K562 (cell line): ENCODE results near the gene PPP1CC. TPM values are rescaled to one million over a fixed set of nuclear protein-coding genes. Genes with fewer than 3 reads are reported as not detected.

ENCODE experiments used
- ATAC-seq: fragments of 200-7000 bp; cut with Tn5 transposase; 3 replicates; pipeline ENCODE4 v1.9.1; 2020; ENCODE audit warnings: moderate library complexity
- BruUV-seq: library from RNA; stranded (reverse); fragments of 400-500 nt; replicated peaks from 2 replicates; lab custom pipeline; 2021; lab: Mats Ljungman, UMichigan
- CTCF ChIA-PET: fragments of 300-600 bp; formaldehyde crosslinking; extraction: SDS; loops from one replicate; lab custom pipeline; 2021; ENCODE audit warnings: low intra/inter-chr PET ratio; lab: Yijun Ruan, JAX
- POLR2A ChIA-PET: fragments of 300-600, 350-650 bp; sonication (Branson Sonifier 250); formaldehyde crosslinking; extraction: SDS; loops from one replicate; lab custom pipeline; 2021; ENCODE audit warnings: antibody characterized with exemption, inconsistent platforms; lab: Yijun Ruan, JAX
- DNase-seq, 4 experiments: peaks; one replicate each; pipeline versions ENCODE4 v3.0.0 to v3.0.0-alpha.2; 2011 to 2018; ENCODE audit warnings: low spot score in 3 of 4, mixed read lengths in 3 of 4; ENCODE audit errors: extremely low read depth in 1 of 4
- FAIRE-seq: peaks from 2 replicates; lab custom pipeline; 2011; peaks lifted over from hg19 to GRCh38; lab: Jason Lieb, UNC
- H2AFZ ChIP-seq: 2 replicates; pipeline ENCODE4 v1.6.0; 2011; ENCODE audit warnings: low read depth, low read length, control low read depth, inconsistent platforms
- H3K27ac ChIP-seq: fragments of 200-600 bp; 3 replicates; pipeline ENCODE4 v1.8.0; 2011; ENCODE audit warnings: low read depth, mild to moderate bottlenecking, control low read depth, inconsistent platforms, low read length, moderate library complexity, mixed read lengths; ENCODE audit errors: extremely low read depth
- H3K27me3 ChIP-seq, 2 experiments: fragments of 300-600 bp in 1 of 2; 2 replicates in 1 of 2; 3 replicates in 1 of 2; pipeline versions ENCODE4 v1.6.0 to v1.8.0; 2011; ENCODE audit warnings: inconsistent platforms in 2 of 2, low read length in 2 of 2, mild to moderate bottlenecking in 1 of 2, mixed read lengths in 1 of 2, moderate library complexity in 1 of 2; ENCODE audit not compliant: control insufficient read depth in 2 of 2, insufficient read depth in 2 of 2
- H3K36me3 ChIP-seq: fragments of 300-600 bp; 3 replicates; pipeline ENCODE4 v1.8.0; 2011; ENCODE audit warnings: mild to moderate bottlenecking, low read length, inconsistent platforms; ENCODE audit not compliant: control insufficient read depth, insufficient read depth
- H3K4me1 ChIP-seq, 2 experiments: fragments of 200-600 bp in 1 of 2; replicated peaks in 1 of 2; 2 replicates in 1 of 2; 3 replicates in 1 of 2; pipeline versions ENCODE4 v1.5.1 to v1.8.0; 2011; ENCODE audit warnings: inconsistent platforms in 2 of 2, low read length in 2 of 2, mild to moderate bottlenecking in 1 of 2, mixed read lengths in 1 of 2, moderate library complexity in 1 of 2; ENCODE audit not compliant: control insufficient read depth in 2 of 2, insufficient read depth in 2 of 2
- H3K4me2 ChIP-seq: 2 replicates; pipeline ENCODE4 v1.6.1; 2011; ENCODE audit warnings: low read length, control low read depth, inconsistent platforms, mixed read lengths; ENCODE audit not compliant: insufficient read depth
- H3K4me3 ChIP-seq: fragments of 200-600 bp; sonication (generic), shearing (Covaris generic); 2 replicates; pipeline ENCODE4 v1.5.1; 2016; ENCODE audit warnings: control low read depth, inconsistent platforms
- H3K79me2 ChIP-seq: fragments of 200-600 bp; 3 replicates; pipeline ENCODE4 v1.8.0; 2011; ENCODE audit warnings: low read length, inconsistent platforms; ENCODE audit not compliant: control insufficient read depth, insufficient read depth
- H3K9ac ChIP-seq, 2 experiments: 2 replicates each; pipeline versions ENCODE4 v1.6.0 to v1.6.1; 2011; ENCODE audit warnings: low read depth in 2 of 2, low read length in 2 of 2, control low read depth in 1 of 2, inconsistent platforms in 1 of 2, mild to moderate bottlenecking in 1 of 2, mixed read lengths in 1 of 2; ENCODE audit not compliant: insufficient read depth in 1 of 2
- H3K9me1 ChIP-seq: one replicate; pipeline ENCODE4 v1.6.0; 2011; ENCODE audit warnings: inconsistent platforms, mild to moderate bottlenecking, low read length, moderate library complexity; ENCODE audit not compliant: control insufficient read depth, insufficient read depth
- H3K9me3 ChIP-seq: replicated peaks from 2 replicates; pipeline ENCODE4 v1.5.1; 2011; ENCODE audit warnings: low read depth, low read length, inconsistent platforms; ENCODE audit not compliant: control insufficient read depth, insufficient read depth
- H4K20me1 ChIP-seq: replicated peaks from 2 replicates; pipeline ENCODE4 v1.6.1; 2011; ENCODE audit warnings: low read length, inconsistent platforms, mixed read lengths; ENCODE audit not compliant: control insufficient read depth, insufficient read depth
- ARHGAP35 ChIP-seq: fragments of 450-650 bp; IDR thresholded peaks from 2 replicates; pipeline ENCODE4 v1.6.1; 2018; ENCODE audit not compliant: partially characterized antibody
- ESRRB ChIP-seq: fragments of 250-450 bp; sonication (Bioruptor Pico); IDR thresholded peaks from 2 replicates; pipeline ENCODE4 v1.5.0; 2020; ENCODE audit warnings: mild to moderate bottlenecking, moderate library complexity, borderline replicate concordance
- HDAC1 ChIP-seq, 2 experiments: fragments of 450-650 bp; IDR thresholded peaks; 2 replicates each; pipeline ENCODE4 v1.6.1; 2016 to 2017; ENCODE audit warnings: inconsistent platforms in 1 of 2, mild to moderate bottlenecking in 1 of 2, moderate library complexity in 1 of 2
- NR2F6 ChIP-seq: fragments of 450-650 bp; formaldehyde crosslinking; IDR thresholded peaks from 2 replicates; pipeline ENCODE4 v1.4.0; 2020; ENCODE audit warnings: mild to moderate bottlenecking
- SMARCA4 ChIP-seq: fragments of 450-650 bp; IDR thresholded peaks from 2 replicates; pipeline ENCODE4 v1.6.1; 2016
- SRSF1 ChIP-seq: fragments of 200-400 bp; formaldehyde crosslinking; IDR thresholded peaks from 2 replicates; pipeline ENCODE4 v1.6.1; 2017; ENCODE audit warnings: mild to moderate bottlenecking, low read depth, low read length, moderate library complexity
- SRSF9 ChIP-seq: fragments of 200-400 bp; formaldehyde crosslinking; IDR thresholded peaks from 2 replicates; pipeline ENCODE4 v1.6.1; 2017; ENCODE audit warnings: low read depth, low read length, borderline replicate concordance
- XRCC4 ChIP-seq: IDR thresholded peaks from one replicate; pipeline ENCODE4 v1.6.1; 2011; ENCODE audit not compliant: insufficient read depth, insufficient read length; ENCODE audit errors: extremely low read depth
- ZFPM2 ChIP-seq: fragments of 250-450 bp; sonication (Bioruptor Pico); IDR thresholded peaks from 2 replicates; pipeline ENCODE4 v1.5.1; 2022; ENCODE audit warnings: mild to moderate bottlenecking
- ZNF699 ChIP-seq: fragments of 250-450 bp; sonication (Bioruptor Pico); IDR thresholded peaks from 2 replicates; pipeline ENCODE4 v1.8.0; 2021; ENCODE audit warnings: mild to moderate bottlenecking, moderate library complexity; ENCODE audit not compliant: insufficient replicate concordance
- ZNF77 ChIP-seq: fragments of 250-450 bp; sonication (Bioruptor Pico); IDR thresholded peaks from 2 replicates; pipeline ENCODE4 v1.5.0; 2020
- WGBS: fragments of 100-300 bp; shearing (Covaris generic); methylation state at CpG from one replicate; pipeline ENCODE4 v1.1.6; 2016; ENCODE audit warnings: low coverage, mixed read lengths; ENCODE audit not compliant: insufficient coverage; ENCODE audit errors: missing lambda C conversion rate; 5-methylcytosine and 5-hydroxymethylcytosine counted together
- in situ Hi-C: fragments of 300-500 bp; cut with MboI; formaldehyde crosslinking; loops from 4 replicates; pipeline ENCODE4 v1.15.0; 2018; ENCODE audit warnings: inconsistent platforms, mixed read lengths
- intact Hi-C: fragments of 100-400 bp; cut with micrococcal nuclease; formaldehyde crosslinking; loops from 2 replicates; pipeline ENCODE4 v1.14.2; 2022
- polyA plus RNA-seq, 8 experiments: library from polyadenylated mRNA; depleted of rRNA in 4 of 8; stranded (reverse) in 5 of 8; unstranded in 3 of 8; fragments of >200 nt; fragmentation: Nextera tagmentation in 2 of 8; fragmentation: Illumina TruSeq in 1 of 8; extraction: Ambion mirVana in 2 of 8; extraction: Trizol in 1 of 8; gene quantifications; 2 replicates each; pipeline versions ENCODE4 v1.2.1 to v1.2.3, GENCODE V29; 2011 to 2014; ENCODE audit warnings: inconsistent platforms in 1 of 8, missing spikeins in 1 of 8
- total RNA-seq, 7 experiments: library from RNA; depleted of rRNA in 6 of 7; stranded (reverse); fragments of >200 nt in 6 of 7; fragmentation: Illumina TruSeq in 2 of 7; extraction: Trizol in 2 of 7; gene quantifications; 2 replicates each; pipeline versions ENCODE4 v1.2.1 to v1.2.3, GENCODE V29; 2011 to 2021; ENCODE audit warnings: low replicate concordance in 1 of 7
- TF ChIP-seq, protein P1 (sequence below), 2 experiments: fragments of 450-650 bp in 1 of 2; IDR thresholded peaks; 2 replicates each; pipeline ENCODE4 v1.6.1; 2011 to 2017; ENCODE audit warnings: low read depth in 2 of 2, antibody characterized with exemption in 1 of 2, borderline replicate concordance in 1 of 2, low read length in 1 of 2, mild to moderate bottlenecking in 1 of 2, mixed read lengths in 1 of 2; ENCODE audit not compliant: control insufficient read depth in 1 of 2
- TF ChIP-seq, protein P2 (sequence below): sonication (generic); formaldehyde crosslinking; IDR thresholded peaks from 2 replicates; pipeline ENCODE4 v1.8.0; 2023; ENCODE audit warnings: missing genetic modification reagents, mild to moderate bottlenecking, borderline replicate concordance

Gene PPP1CC
- total and polyA plus RNA-seq, 9 of the 15 experiments (the other 6 are each of a cell fraction or from before 2014, with no cell fraction given), result 67.4 to 286 (median 195) TPM

DNA sequence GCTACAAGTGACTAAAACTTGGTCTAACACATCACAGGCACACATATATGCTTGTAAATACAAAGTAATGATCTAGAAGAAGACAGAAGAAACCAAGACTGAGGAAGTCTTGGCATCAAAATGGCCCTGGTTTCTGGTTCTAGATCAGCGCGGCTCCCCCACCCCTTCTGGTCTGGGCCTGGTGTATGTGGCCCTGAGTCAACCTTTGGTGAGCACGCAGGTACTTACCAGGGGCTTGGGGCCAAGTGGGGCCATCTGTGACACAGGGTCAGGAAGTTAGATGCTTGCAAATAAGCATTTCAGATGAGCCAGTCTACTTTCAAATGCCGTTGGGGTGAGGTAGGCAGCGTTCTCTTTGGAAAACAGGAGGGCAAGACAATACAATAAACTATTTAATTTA is 40.6 kb downstream of the PPP1CC start:
- Histone ChIP-seq H3K27me3 (no peaks in the 10 kb centered on the region), H3K4me3 (no peak overlapping the region), H2AFZ (no peak overlapping the region), H3K79me2 (no peaks in the 10 kb centered on the region), H3K36me3 (no peaks in the 10 kb centered on the region), H3K9me1 (no peaks in the 10 kb centered on the region), H3K9me3 (no peaks in the 10 kb centered on the region), H3K9ac (no peak overlapping the region), H3K4me1 (peaks cover 25 to 26% of the 10 kb centered on the region in 2 experiments), H3K27ac (no peak overlapping the region), H3K4me2 (no peak overlapping the region), H4K20me1 (no peaks in the 10 kb centered on the region)
- POLR2A ChIA-PET, result interaction anchor here (0.8 kb wide), 1 partner anchor 727 kb away, joined by 3 read pairs; no protein-coding TSS in a partner anchor
- DNase-seq (no peak), FAIRE-seq (no peak), ATAC-seq (no peak)
- in situ Hi-C loops, result no loop called here
- no TSS peak for BruUV-seq
- intact Hi-C loops, result no loop called here
- CTCF ChIA-PET, result no interaction called here
- WGBS, result 72% methylated on average over 5 of the region's 5 CpGs
- no peak for TF ChIP-seq SMARCA4
- TF ChIP-seq ZNF77 (CRISPR knock-in tag), result no peak
- no peak for TF ChIP-seq SRSF9
- TF ChIP-seq ARHGAP35, result no peak
- no peak for TF ChIP-seq ZFPM2 (CRISPR knock-in tag)
- TF ChIP-seq, protein P1, sequence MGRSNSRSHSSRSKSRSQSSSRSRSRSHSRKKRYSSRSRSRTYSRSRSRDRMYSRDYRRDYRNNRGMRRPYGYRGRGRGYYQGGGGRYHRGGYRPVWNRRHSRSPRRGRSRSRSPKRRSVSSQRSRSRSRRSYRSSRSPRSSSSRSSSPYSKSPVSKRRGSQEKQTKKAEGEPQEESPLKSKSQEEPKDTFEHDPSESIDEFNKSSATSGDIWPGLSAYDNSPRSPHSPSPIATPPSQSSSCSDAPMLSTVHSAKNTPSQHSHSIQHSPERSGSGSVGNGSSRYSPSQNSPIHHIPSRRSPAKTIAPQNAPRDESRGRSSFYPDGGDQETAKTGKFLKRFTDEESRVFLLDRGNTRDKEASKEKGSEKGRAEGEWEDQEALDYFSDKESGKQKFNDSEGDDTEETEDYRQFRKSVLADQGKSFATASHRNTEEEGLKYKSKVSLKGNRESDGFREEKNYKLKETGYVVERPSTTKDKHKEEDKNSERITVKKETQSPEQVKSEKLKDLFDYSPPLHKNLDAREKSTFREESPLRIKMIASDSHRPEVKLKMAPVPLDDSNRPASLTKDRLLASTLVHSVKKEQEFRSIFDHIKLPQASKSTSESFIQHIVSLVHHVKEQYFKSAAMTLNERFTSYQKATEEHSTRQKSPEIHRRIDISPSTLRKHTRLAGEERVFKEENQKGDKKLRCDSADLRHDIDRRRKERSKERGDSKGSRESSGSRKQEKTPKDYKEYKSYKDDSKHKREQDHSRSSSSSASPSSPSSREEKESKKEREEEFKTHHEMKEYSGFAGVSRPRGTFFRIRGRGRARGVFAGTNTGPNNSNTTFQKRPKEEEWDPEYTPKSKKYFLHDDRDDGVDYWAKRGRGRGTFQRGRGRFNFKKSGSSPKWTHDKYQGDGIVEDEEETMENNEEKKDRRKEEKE (IDR thresholded peaks at IDR 0.05; ENCODE audit: borderline replicate concordance in 1 of 2, control insufficient read depth in 1 of 2, low read depth in 2 of 2, low read length in 1 of 2), result no peak
- TF ChIP-seq HDAC1 (IDR thresholded peaks at IDR 0.05), result no peak
- TF ChIP-seq ZNF699, result no peak
- TF ChIP-seq SRSF1, result no peak
- TF ChIP-seq ESRRB (CRISPR knock-in tag), result no peak
- TF ChIP-seq, protein P2, sequence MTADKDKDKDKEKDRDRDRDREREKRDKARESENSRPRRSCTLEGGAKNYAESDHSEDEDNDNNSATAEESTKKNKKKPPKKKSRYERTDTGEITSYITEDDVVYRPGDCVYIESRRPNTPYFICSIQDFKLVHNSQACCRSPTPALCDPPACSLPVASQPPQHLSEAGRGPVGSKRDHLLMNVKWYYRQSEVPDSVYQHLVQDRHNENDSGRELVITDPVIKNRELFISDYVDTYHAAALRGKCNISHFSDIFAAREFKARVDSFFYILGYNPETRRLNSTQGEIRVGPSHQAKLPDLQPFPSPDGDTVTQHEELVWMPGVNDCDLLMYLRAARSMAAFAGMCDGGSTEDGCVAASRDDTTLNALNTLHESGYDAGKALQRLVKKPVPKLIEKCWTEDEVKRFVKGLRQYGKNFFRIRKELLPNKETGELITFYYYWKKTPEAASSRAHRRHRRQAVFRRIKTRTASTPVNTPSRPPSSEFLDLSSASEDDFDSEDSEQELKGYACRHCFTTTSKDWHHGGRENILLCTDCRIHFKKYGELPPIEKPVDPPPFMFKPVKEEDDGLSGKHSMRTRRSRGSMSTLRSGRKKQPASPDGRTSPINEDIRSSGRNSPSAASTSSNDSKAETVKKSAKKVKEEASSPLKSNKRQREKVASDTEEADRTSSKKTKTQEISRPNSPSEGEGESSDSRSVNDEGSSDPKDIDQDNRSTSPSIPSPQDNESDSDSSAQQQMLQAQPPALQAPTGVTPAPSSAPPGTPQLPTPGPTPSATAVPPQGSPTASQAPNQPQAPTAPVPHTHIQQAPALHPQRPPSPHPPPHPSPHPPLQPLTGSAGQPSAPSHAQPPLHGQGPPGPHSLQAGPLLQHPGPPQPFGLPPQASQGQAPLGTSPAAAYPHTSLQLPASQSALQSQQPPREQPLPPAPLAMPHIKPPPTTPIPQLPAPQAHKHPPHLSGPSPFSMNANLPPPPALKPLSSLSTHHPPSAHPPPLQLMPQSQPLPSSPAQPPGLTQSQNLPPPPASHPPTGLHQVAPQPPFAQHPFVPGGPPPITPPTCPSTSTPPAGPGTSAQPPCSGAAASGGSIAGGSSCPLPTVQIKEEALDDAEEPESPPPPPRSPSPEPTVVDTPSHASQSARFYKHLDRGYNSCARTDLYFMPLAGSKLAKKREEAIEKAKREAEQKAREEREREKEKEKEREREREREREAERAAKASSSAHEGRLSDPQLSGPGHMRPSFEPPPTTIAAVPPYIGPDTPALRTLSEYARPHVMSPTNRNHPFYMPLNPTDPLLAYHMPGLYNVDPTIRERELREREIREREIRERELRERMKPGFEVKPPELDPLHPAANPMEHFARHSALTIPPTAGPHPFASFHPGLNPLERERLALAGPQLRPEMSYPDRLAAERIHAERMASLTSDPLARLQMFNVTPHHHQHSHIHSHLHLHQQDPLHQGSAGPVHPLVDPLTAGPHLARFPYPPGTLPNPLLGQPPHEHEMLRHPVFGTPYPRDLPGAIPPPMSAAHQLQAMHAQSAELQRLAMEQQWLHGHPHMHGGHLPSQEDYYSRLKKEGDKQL (CRISPR knock-in tag), result no peak
- no peak for TF ChIP-seq XRCC4
- no peak for TF ChIP-seq NR2F6 (CRISPR knock-in tag)
